Epithelial cell of esophagus (primary cell): ENCODE data around the gene CNOT4.

Experiments used
- DNase-seq: peaks from one replicate; pipeline ENCODE4 v3.0.0; 2010; ENCODE audit warnings: low read depth
- H3K4me3 ChIP-seq: 2 replicates; pipeline ENCODE4 v1.5.1; 2011; ENCODE audit warnings: mild to moderate bottlenecking, low read length, control low read depth
- CTCF ChIP-seq: IDR thresholded peaks from 2 replicates; pipeline ENCODE4 v1.5.1; 2011; ENCODE audit warnings: low read depth, mild to moderate bottlenecking, low read length, control low read depth, inconsistent platforms; ENCODE audit not compliant: insufficient read depth; ENCODE audit errors: missing control alignments

CNOT4 gene

DNA sequence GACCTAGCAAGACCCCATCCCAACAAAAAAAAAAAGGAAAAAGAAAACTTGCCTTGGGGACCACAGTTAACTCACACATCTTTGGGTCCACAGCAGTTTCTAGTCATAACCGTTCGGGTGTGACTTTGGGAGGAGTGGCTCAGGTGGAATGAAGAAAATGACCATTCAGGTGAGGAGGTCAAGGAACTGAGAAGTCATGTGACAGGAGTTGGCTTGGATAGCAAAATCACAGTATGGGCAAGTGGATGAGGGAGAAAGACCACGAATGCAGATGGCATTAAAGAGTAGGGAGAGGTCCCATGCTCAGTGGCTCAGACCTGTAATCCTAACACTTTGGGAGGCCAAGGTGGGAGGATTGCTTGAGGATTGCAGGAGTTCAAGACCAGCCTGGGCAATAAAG, 17.1 kb upstream of the CNOT4 start:
- no peak overlapping the region for H3K4me3 ChIP-seq
- no peak for TF ChIP-seq CTCF
- no peak for DNase-seq

- DNase-seq = no peak
- no peak for TF ChIP-seq CTCF
- H3K4me3 ChIP-seq = no peak overlapping the region
These were observed 15.5 kb upstream of the CNOT4 start for GRCh38 chr7:135525426-135525825.

- DNase-seq = no peak
- H3K4me3 ChIP-seq = no peak overlapping the region
- TF ChIP-seq CTCF = no peak
These were observed 13.2 kb upstream of the CNOT4 start for GRCh38 chr7:135523146-135523545.

DNA sequence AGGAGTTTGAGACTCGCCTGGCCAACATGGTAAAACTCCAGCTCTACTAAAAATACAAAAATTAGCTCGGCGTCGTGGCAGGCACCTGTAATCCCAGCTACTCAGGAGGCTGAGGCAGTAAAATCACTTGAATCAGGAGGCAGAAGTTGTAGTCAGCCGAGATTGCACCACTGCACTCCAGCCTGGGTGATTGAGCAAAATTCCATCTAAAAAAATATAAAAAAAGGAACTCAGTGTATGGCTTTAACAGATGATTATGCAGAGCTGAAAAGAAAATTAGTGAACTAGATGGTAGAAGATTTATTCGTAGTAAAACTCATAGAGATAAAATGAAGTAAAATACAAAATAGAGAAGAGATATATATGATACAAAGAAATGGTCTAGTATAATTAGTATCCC, 12.6 kb upstream of the CNOT4 start:
- TF ChIP-seq CTCF = no peak
- DNase-seq = no peak
- H3K4me3 ChIP-seq = no peak overlapping the region

GRCh38 chr7:135519871-135520270, 10.0 kb upstream of the CNOT4 start:
- H3K4me3 ChIP-seq = no peak overlapping the region
- TF ChIP-seq CTCF = no peak
- DNase-seq = no peak

DNA sequence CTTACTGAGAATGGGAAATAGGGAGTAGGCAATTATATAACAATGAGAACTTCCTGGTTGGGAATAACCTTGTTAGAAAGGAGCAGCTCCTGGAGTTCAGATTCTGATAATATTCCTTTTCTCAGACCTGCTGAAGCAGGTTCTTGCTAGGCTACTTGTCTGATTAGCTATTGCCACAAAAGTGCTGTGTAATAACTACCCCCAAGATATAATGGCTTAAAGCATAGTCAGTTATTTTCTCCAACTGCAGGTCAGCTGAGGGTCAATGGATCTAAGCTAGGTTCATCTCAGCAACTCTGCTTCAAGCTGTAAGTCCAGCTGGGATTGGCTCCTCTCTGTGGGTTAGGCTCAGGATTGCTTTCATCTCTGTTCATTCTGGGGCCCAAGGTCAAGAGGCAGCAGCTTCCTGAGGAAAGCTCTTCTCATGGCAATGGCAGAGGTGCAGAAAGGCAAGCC, 9.4 kb upstream of the CNOT4 start:
- no peak for TF ChIP-seq CTCF
- no peak overlapping the region for H3K4me3 ChIP-seq
- no peak for DNase-seq

- H3K4me3 ChIP-seq = no peak overlapping the region
- no peak for TF ChIP-seq CTCF
- peak; percentile 31 for DNase-seq
These were observed 8.8 kb upstream of the CNOT4 start for GRCh38 chr7:135518748-135519147.
